Subcutaneous adipose tissue (tissue), 4 donors: Measurements from ENCODE around the gene RINT1. TPM values are rescaled to one million over a fixed set of nuclear protein-coding genes. Genes with fewer than 3 reads are reported as not detected.

Experiments
- CTCF ChIP-seq: fragments of 450-650 bp; IDR thresholded peaks from one replicate; pipeline ENCODE4 v1.5.1; 2016; ENCODE audit warnings: low read depth, mild to moderate bottlenecking, control low read depth, antibody characterized with exemption, moderate library complexity
- total RNA-seq, 4 donors: library from RNA; depleted of rRNA; stranded (reverse); fragments of >200 nt; gene quantifications; one replicate each; pipeline ENCODE4 v1.1.0, GENCODE V29; 2016

RINT1 gene
- total RNA-seq, 4 donors from 2014 or later, result 13.9 to 21.7 (median 18.6) TPM

DNA sequence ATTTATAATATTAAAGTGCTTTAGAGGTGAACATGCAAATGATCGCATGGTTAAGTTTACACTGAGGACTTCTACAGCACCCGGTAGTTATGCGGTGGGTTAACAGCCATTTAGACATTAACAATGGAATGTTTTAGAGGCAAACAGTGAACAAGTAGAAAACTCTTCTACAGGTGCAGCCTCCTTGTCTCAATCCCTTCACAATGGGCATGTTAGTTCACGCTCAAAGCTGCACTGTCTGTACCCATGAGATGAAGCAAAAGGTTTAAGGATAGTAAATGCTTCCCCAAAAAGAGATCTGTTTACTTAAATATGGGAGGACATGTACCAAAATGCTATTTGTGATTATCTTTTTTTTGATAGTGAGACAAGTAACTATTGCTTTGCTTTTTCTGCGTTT is 35.0 kb upstream of the RINT1 start:
- TF ChIP-seq CTCF, result no peak

- TF ChIP-seq CTCF, result no peak
These were observed 29.8 kb upstream of the RINT1 start for GRCh38 chr7:105502173-105502572.

DNA sequence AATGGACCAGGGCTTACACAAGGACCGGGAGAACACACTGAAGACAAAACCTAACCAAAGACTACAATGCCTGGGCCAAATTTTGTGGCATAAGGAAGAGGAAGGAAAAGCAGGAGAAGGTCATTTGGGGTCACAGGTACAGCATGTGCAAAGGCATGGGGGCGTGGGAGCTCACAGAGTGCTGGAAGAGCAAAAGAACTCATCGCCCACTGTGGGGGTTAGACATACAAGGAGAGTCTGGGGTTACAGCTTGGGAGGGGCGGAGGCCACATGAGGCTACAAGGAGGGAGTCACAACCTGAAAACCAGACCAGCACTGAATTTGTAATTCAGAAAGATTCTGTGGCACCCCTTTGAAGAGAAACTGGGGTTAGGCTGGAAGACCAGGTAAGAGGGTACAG is 19.6 kb upstream of the RINT1 start:
- no peak for TF ChIP-seq CTCF

DNA sequence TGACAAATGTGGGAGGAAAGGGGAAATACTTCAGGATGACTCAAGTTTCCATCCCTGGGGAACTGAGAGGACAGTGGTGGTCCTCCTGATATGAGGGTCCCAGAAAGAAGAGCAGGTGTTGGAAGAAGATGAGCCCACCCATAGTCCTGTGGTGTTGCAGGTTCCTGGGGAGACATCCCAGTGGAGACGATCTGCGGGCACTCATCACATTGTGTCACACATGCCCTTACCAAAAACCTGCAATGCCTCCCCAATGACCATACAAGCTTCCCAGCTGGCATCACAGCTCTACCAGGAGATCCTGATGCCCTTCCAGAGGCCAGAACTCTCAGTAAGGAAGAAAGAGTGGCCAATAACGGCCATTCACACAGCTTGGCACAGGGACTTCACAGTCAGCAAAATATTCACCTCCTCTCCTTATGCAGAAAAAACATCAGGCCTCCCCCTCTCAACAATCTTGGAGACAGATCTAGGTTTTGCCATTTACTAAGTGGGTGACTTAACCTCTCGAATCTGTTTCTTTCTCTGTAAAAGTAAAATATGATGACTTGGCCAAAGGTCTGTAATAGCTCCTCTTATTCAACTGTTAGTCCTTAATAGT is 19.0 kb upstream of the RINT1 start:
- no peak for TF ChIP-seq CTCF

DNA sequence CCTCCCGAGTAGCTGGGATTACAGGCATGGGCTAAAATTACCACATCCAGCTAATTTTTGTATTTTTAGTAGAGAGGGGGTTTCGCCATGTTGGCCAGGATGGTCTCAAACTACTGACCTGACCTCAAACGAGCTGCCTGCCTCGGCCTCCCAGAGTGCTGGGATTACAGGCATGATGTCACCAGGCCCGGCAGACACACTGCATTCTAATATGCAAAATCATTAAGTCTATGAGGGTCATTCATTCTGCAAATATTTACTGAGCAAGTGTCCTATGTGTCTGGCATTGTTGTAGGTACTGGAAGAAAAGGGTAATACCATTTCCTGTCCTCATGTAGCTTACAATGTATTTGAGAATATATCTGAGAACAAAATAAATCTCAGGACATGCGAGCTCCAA is 12.6 kb upstream of the RINT1 start:
- no peak for TF ChIP-seq CTCF

DNA sequence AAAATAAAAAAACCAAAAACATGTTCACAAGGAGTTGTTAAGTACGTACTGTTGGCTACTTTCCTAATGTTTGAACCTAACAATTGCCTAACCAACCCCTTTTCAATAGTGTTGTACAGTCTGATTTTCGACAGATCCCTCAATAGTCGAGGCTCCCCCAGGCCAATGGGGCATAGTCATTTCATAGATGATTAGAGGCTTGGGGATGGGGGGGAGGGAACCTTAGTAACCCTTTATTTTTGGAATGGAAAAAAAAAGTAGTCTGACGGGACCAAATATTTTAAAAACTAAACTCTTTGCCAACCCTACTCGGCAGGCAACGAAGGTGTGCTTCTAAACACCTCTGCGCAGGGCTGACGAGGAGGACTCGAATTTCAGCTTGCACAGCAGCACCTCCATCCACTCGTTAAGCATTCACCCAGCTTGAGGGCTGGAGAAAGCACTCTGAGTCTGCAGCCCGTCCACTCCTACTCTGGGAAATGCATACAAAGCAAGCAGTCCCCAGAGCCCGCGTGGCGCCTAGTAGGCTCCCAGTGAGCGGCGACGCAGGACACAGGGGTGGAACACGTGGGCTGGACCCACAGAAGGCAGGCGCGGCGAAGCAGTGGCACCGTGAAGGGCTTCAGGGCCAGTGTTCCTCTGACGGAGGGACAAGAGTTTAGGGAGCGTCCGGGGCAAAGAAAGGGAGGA is 10.8 kb upstream of the RINT1 start:
- TF ChIP-seq CTCF, result no peak

- no peak for TF ChIP-seq CTCF
These were observed 10.1 kb upstream of the RINT1 start, which contains the start of gene PUS7 for GRCh38 chr7:105521717-105522463. Gene PUS7, minus strand, starts transcription at chr7:105522271. Its CDS starts 13,759 bp downstream, at chr7:105508512.
